ENCODE data around the gene JOSD2.

The JOSD2 gene

DNA sequence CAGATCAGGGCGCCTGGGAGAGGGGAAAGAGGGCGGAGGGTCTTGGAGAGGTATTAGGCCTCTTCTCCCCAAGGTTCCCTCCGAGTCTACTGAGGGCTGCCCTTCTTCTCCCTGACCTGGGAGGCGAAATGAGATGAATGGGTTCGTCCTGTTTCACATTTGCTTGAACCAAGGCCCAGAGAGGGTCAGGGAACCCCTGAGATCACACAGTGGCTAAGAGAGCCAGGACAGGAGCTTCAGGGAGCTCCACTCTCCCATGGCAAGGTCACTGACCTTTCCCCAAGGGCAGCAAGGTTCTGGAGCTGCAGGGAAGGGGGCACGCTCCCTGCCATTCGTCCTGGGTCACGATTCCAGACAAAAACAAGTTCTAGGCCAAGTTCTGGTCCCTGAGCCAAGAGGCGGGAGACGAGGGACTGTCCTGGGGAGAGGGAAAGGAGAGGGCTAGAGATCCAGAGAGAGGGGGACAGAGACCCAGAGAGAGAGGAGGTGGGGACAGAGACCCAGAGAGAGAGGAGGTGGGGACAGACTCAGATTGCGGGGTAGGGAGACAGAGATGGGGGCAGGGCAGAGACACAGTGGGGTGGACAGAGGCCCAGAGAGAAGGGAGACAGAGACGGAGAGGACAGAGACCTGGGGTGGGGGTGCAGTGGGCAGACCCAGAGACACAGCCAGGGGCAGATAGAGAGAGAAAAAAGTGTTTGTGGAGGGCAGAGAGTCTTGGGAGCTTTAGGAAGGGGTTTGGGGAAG, 2.2 kb upstream of the JOSD2 start:
- DNase-seq = no peak

GRCh38 chr19:50512112-50512998, 1.4 kb upstream of the JOSD2 start:
- no peak for DNase-seq

DNA sequence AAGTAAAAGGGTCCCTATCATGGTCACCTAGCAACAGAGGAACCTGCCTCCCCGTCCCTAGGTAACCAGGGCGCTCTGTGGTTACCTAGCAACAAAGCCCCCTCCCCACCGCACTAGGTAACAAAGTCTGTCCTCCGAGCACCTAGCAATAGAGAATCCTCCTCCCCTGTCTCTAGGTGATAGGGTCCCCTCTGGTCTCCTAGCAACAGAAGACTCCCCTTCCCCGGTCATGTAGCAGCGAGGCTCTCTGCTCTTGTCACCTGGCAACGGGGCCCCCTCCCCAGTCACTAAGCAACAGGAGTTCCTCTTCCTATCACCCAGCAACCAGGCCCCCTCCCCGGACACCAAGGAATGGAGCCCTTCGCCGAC, 307 bp downstream of the JOSD2 start:
- DNase-seq = no peak

DNA sequence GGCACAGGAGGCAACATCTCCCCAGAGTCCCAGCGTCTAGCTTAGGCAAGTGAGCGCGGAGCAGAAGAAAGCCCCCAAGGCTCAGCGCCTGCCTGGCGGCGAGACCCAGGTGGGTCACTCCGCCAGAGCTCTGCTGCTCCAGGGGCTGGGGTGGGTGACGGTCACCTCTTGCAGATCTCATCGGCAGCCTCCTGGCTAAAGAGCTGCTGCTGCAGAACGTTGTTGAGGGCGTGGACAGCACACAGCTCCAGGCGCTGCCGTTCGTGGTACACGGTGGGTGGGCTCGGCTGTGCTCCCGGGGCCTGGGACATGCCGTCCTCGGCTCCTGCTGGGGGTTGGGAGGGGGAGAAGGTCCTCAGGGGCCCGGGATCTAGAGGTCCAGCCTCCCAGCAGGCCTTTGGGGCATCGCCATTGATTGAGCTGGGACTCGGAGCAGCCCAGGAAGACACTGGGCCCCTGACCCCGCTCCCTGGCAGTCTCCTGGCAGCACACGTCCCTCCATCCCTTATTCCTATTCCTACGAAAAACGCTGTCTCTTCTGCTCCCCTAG, 795 bp downstream of the JOSD2 start:
- no peak for DNase-seq

DNA sequence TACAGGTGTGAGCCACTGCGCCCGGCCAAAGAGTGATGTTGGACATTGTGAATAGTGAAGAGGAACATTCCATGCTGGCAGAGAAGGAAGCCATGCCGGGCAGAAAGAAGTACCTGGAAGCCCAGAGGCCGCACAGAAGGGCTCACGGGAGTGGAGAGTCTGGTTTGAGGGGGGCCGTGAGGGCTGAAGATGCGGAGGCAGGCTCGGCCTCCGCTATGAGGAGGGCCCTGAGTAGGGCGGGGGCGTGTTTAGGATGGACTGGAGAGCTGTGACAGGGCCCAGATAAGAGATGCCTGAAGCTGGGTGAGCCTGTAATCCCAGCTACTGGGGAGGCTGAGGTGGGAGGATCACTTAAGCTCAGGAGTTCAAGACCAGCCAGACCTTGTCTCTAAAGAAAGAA, 1.6 kb downstream of the JOSD2 start:
- DNase-seq = no peak

GRCh38 chr19:50508843-50509190, 2.2 kb downstream of the JOSD2 start:
- no peak for DNase-seq

DNA sequence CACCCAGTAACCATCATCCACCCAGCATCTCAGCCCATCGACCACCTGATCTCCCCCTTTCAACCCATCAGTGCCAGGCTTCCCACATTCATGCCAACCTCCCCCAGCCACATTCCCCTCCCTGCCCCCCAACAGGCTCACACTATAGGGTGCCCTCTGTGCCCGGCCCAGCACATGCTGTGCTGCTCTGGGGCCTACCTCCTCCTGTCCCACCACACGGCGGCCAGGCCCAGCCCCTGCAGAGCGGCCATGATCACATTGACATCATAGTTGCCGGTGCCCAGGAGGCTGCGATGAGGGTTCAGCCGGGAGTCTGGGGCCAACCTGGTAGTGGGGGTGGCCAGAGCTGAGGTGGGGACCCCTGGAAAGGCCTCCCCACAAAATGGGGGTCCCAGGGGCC, 3.6 kb downstream of the JOSD2 start:
- no peak for DNase-seq

DNA sequence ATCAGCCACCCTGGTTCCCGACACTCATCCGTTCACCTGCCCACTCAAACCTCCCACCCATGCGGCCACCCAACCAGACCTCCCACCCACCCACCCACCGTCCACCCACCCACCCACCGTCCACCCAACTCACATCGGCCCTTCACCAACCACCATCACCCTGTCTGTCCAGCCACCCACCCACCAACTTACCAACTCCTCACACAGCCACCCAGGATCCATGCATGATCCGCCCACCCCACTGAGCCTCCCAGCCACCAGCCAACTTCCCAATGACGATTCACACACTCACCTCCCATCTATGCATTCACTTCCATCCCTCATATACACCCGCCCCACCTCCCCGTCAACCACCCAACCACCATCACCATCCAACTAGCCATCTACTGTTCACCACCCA, 4.3 kb downstream of the JOSD2 start:
- no peak for DNase-seq

DNA sequence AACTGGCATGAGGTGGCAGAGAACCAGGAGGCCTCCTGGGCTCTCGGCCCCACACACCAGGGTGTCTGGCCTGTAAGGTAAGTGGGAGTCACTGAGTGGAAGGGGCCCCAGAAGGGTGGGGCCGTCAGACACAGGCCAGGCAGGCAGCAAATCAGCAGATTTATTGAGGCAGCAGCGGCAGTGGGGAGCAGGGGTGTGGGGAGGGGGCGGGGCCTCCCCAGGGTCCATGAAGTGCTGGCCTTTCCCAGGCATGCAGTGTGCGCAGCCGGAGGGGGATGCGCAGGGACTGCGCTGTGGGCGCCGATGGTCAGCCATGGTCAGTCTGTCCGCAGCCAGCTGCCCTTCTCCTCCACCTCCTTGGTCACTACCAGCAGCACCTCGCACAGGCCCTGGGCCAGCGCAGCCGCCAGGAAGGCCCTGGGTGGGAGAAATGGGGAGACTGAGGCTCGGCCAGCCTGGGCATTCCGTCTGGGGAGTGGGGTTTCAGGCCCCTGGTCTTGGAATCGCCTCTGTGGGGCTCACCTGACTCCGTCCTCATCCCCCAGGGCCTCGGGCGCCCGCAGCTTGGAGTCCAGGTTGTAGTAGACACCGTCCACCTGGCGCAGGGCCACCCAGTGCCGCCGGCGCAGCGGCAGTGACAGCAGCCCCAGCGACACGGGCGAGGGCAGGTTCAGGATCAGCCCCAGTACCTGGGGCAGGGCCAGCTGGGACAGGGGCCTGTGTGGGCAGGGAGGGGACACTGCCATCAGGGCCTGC, 5.0 kb downstream of the JOSD2 start:
- DNase-seq = no peak

- DNase-seq = no peak
Measured at GRCh38 chr19:50501568-50502475, 9.2 kb downstream of the JOSD2 start.

- DNase-seq = no peak
Measured at GRCh38 chr19:50501186-50501567, 9.8 kb downstream of the JOSD2 start.

- DNase-seq = no peak
Measured at GRCh38 chr19:50500753-50501151, 10.2 kb downstream of the JOSD2 start.

DNA sequence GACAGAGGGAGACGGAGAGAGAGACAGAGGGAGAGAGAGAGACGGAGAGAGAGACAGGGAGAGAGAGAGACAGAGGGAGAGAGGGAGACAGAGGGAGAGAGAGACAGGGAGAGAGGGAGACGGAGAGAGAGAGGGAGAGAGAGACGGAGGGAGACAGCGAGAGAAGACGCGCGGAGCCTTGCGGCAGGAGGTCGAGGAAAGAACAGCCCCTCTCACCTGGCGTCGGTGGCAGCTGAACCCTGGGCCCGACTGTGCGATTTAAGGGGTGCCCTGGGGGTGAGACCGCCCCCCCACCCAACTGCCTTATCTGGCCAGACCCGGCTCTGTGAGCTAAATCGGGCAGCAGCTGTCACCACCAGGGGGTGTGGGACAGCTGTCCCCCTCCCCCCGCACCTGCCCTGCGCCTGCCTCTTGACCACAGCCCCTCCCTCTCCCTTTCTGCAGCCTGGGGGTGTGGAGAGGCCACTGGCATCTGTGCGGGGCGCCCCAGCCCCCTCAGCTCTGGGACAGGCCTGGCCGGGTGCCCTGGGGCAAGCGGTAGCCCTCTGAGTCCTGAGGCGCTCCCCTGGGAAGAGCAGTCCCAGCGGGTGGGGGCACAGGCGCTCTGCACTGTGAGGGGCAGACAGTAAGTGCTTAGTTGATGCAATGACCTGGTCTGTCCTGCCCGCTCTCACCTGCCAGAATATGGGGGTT, 10.8 kb downstream of the JOSD2 start:
- no peak for DNase-seq

- DNase-seq = no peak
Measured at GRCh38 chr19:50498219-50499056, 12.6 kb downstream of the JOSD2 start.

DNA sequence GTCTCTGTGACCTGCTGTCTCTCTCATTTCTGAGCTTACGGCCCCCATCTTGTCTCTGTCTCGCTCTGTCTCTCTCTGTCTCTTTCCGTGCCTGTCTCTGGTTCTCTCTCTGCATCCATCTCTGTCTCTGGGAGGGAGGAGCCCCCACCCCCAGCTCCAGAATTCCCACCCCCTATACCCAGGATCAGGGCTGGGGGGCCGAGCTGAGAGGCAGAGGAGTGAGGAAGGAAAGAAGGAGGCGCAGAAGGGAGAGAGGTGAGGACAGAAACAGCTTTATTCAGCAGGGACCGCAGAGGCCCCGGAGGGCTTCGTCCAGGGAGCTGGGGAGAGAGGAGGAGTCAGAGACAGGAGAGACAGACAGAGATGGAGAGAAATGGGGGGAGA, 14.0 kb downstream of the JOSD2 start:
- no peak for DNase-seq

DNA sequence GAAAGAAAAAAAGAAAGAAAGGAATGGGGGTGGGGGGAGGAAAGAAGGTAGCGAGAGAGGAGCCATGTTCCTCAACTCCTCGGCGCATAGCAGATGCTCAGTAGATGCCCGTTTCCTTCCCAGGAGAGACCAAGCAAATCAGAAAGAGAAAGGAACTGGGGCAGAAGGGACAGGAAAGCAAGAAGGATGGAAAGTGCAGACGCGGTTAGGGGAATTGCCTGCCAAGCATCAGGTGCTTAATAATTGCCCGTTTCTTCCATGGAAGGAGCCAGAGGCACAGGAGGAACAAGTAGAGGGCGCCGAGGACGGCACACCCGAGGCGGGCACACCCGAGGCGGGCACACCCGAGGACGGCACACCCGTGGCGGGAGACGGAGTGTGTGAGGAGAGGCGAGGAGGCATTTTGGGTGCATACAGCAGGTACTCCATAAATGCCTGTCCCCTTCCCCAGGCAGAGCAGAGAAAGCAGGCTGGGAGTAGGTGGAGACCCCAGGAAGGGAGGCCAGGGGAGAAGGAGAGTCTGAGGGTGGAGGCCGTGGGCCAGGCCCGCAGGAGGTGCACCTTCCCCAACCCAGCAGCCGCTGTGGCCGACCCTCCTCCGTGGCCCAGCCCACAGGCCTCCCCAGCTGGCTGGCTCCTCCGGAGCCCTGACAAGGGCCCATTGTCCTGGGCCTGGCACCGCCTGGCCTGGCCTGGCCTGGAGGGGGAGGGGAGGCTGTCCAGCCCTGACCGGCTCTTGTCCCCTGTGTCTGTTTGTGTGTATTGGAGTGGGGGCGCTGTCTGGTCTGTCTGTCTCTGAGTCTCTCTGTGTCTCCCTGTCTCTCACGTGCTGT, 14.6 kb downstream of the JOSD2 start:
- DNase-seq = no peak

DNA sequence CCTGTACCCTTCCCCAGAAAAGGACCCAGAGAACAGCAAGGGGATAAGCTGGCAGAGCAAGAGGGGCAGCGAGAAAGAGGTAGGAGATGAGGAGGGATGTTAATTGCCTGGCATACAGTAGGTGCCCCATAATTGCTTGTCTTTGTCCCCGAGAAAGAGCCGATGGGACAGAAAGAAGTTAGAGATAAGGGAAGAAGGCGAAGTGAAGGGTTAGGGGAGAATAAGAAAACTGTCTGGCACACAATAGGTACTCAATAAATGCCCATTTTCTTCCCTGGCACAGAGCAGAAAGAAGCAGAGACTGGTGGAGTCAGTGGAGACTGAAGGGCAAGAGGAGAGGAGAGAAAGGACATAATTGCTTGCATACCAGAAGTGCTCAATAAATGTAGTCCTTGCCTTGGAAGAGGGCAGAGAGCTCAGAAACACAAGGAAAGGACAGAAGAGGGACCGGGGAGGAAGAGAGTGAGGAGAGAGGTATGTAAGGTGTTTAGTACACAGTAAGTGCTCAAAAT, 15.9 kb downstream of the JOSD2 start:
- DNase-seq = no peak

DNA sequence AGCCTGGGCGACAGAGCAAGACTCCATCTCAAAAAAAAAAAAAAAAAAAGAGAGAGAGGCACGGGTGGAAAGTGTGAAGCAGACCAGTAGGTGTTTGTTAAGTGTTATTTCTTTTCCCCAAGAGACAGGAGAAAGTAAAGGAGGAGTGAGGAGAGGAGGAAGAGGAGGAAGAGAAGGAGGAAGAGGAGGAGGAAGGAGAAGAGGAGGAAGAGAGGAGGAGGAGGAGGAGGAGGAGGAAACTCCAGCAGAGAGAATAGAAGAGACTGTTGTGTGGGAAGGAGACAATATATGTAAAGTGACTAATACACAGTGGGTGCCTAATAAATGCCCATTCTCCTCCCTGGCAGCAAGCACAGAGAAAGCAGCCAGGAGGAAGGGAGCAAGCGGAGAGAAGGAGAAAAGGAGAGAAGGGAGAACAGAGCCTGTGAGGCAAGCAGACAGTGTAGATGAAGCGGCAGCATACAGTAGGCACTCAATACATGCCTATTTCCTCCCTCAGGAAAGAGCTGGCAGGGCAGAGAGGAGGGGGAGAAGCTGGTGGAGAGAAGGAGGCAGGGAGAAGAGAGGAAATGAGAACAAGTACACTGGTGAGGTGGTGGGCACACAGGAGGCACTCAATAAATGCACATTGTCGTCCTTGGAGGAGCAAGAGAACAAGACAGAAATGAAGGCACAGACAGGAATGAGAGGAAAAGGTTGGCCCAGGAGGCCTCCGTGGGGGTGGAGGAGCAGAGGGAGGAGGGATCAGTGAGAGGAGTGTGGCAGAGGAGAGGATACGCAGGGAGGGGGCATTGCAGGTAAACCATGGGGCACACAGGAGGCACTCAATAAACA, 16.6 kb downstream of the JOSD2 start:
- DNase-seq = no peak

DNA sequence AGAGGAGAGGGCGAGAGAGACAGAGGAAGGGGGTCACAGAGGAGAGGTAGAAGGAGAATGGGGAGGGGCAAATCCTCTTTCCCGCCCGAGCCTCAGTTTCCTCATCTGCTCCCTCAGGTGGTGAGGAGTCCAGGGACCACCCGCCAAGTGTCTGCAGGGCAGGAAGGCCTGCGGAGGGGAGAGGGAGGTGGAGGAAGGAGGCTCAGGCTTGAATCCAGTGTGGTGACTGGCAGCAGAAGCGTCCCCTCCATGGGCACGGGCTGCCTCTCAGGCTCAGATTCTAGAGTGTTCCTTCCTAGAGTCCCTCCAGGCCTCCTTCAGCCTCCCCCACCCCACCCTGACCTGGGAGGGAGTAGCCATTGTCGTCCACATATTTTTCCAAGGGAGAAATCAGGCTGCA, 17.8 kb downstream of the JOSD2 start:
- no peak for DNase-seq
